GM12878 (cell line): ENCODE results near the gene ADCK1. TPM values are rescaled to one million over a fixed set of nuclear protein-coding genes. Genes with fewer than 3 reads are reported as not detected.

Experiments used
- ATAC-seq: fragments of 200-7000 bp; cut with Tn5 transposase; 3 replicates; pipeline ENCODE4 v1.9.1; 2020; ENCODE audit warnings: mild to moderate bottlenecking, moderate library complexity
- BruUV-seq: library from RNA; stranded (reverse); fragments of 400-500 nt; replicated peaks from 2 replicates; lab custom pipeline; 2021; lab: Mats Ljungman, UMichigan
- CTCF ChIA-PET: fragments of 300-600 bp; sonication (Branson Sonifier 250); formaldehyde crosslinking; extraction: SDS; loops from one replicate; lab custom pipeline; 2021; ENCODE audit warnings: inconsistent platforms; lab: Yijun Ruan, JAX
- POLR2A ChIA-PET: fragments of 350-600 bp; formaldehyde crosslinking; extraction: SDS; loops from one replicate; lab custom pipeline; 2021; ENCODE audit warnings: inconsistent platforms; lab: Charles Lee
- RAD21 ChIA-PET: fragments of 300-600 bp; sonication (Branson Sonifier 250); formaldehyde crosslinking; loops from one replicate; lab custom pipeline; 2023; ENCODE audit warnings: antibody characterized with exemption; ENCODE audit not compliant: unreplicated experiment; lab: Charles Lee
- SMC1A ChIA-PET: fragments of 300-600 bp; sonication (Branson Sonifier 250); formaldehyde crosslinking; loops from one replicate; lab custom pipeline; 2023; ENCODE audit not compliant: unreplicated experiment, uncharacterized antibody; lab: Charles Lee
- DNase-seq: peaks from one replicate; pipeline ENCODE4 v3.0.0-alpha.2; 2011; ENCODE audit warnings: low read depth, low spot score
- FAIRE-seq: peaks from 3 replicates; lab custom pipeline; 2011; peaks lifted over from hg19 to GRCh38; lab: Jason Lieb, UNC
- H2AFZ ChIP-seq: 2 replicates; pipeline ENCODE4 v1.6.0; 2011; ENCODE audit warnings: low read depth, low read length, control low read depth; ENCODE audit not compliant: control insufficient read depth
- H3K27ac ChIP-seq: 2 replicates; pipeline ENCODE4 v1.5.1; 2011; ENCODE audit warnings: control low read depth; ENCODE audit not compliant: control insufficient read depth, insufficient read depth
- H3K27me3 ChIP-seq, 2 experiments: replicated peaks in 1 of 2; 2 replicates each; pipeline versions ENCODE4 v1.6.0 to v1.6.1; 2011; ENCODE audit warnings: low read length in 1 of 2; ENCODE audit not compliant: control insufficient read depth in 2 of 2, insufficient read depth in 2 of 2
- H3K36me3 ChIP-seq, 2 experiments: 2 replicates each; pipeline ENCODE4 v1.5.1; 2011; ENCODE audit warnings: low read length in 1 of 2; ENCODE audit not compliant: control insufficient read depth in 2 of 2, insufficient read depth in 2 of 2
- H3K4me1 ChIP-seq: 2 replicates; pipeline ENCODE4 v1.6.1; 2011; ENCODE audit warnings: mild to moderate bottlenecking, low read length, moderate library complexity, mixed read lengths; ENCODE audit not compliant: control insufficient read depth, insufficient read depth
- H3K4me2 ChIP-seq: 2 replicates; pipeline ENCODE4 v1.6.0; 2011; ENCODE audit warnings: control low read depth; ENCODE audit not compliant: control insufficient read depth, insufficient read depth
- H3K4me3 ChIP-seq: fragments of 200-600 bp; sonication (generic); 2 replicates; pipeline ENCODE4 v1.5.1; 2016
- H3K79me2 ChIP-seq: 2 replicates; pipeline ENCODE4 v1.6.0; 2011; ENCODE audit warnings: low read length; ENCODE audit not compliant: control insufficient read depth, insufficient read depth
- H3K9ac ChIP-seq: 2 replicates; pipeline ENCODE4 v1.8.0; 2011; ENCODE audit warnings: low read length, control low read depth, mixed read lengths; ENCODE audit not compliant: control insufficient read depth, insufficient read depth
- H3K9me3 ChIP-seq: replicated peaks from 3 replicates; pipeline ENCODE4 v1.5.1; 2011; ENCODE audit warnings: mild to moderate bottlenecking, low read length; ENCODE audit not compliant: control insufficient read depth, insufficient read depth
- H4K20me1 ChIP-seq: 2 replicates; pipeline ENCODE4 v1.6.0; 2011; ENCODE audit not compliant: control insufficient read depth, insufficient read depth
- CEBPB ChIP-seq, 2 experiments: fragments of 150-350 bp in 1 of 2; IDR thresholded peaks; 2 replicates each; pipeline ENCODE4 v1.6.1; 2012 to 2014; ENCODE audit warnings: low read depth in 2 of 2, low read length in 2 of 2, borderline replicate concordance in 1 of 2, inconsistent platforms in 1 of 2
- DPF2 ChIP-seq: fragments of 450-650 bp; IDR thresholded peaks from 2 replicates; pipeline ENCODE4 v1.6.1; 2017; ENCODE audit warnings: mild to moderate bottlenecking
- EGR1 ChIP-seq, 2 experiments: IDR thresholded peaks; 1 replicate in 1 of 2; 2 replicates in 1 of 2; pipeline ENCODE4 v1.6.1; 2011 to 2012; ENCODE audit warnings: low read depth in 2 of 2, low read length in 2 of 2, borderline replicate concordance in 1 of 2, mild to moderate bottlenecking in 1 of 2, moderate library complexity in 1 of 2
- FOS ChIP-seq: IDR thresholded peaks from 3 replicates; pipeline ENCODE4 v1.6.1; 2011; ENCODE audit warnings: borderline replicate concordance; ENCODE audit not compliant: insufficient read length; ENCODE audit errors: extremely low read depth
- RELA ChIP-seq: fragments of 450-650 bp; IDR thresholded peaks from 2 replicates; pipeline ENCODE4 v1.8.0; 2014; ENCODE audit warnings: borderline replicate concordance; ENCODE audit not compliant: partially characterized antibody
- RFX5 ChIP-seq: IDR thresholded peaks from 2 replicates; pipeline ENCODE4 v1.6.1; 2011; ENCODE audit warnings: low read depth, low read length, improper control_type of control experiment
- SRF ChIP-seq, 2 experiments: IDR thresholded peaks; 2 replicates each; pipeline ENCODE4 v1.6.1; 2011; ENCODE audit warnings: low read depth in 2 of 2, low read length in 2 of 2, mild to moderate bottlenecking in 1 of 2, moderate library complexity in 1 of 2
- TARDBP ChIP-seq: IDR thresholded peaks from 2 replicates; pipeline ENCODE4 v1.6.1; 2016; ENCODE audit warnings: borderline replicate concordance
- TCF12 ChIP-seq: IDR thresholded peaks from 2 replicates; pipeline ENCODE4 v1.6.1; 2011; ENCODE audit warnings: low read depth, mild to moderate bottlenecking, low read length
- ZBED1 ChIP-seq: IDR thresholded peaks from 2 replicates; pipeline ENCODE4 v1.6.1; 2016; ENCODE audit warnings: borderline replicate concordance
- WGBS: methylation state at CpG from one replicate; pipeline ENCODE4 v1.1.6; 2016; ENCODE audit warnings: low lambda C conversion rate; ENCODE audit not compliant: insufficient replicate concordance, insufficient coverage; ENCODE audit errors: missing lambda C conversion rate; 5-methylcytosine and 5-hydroxymethylcytosine counted together
- in situ Hi-C: fragments of 300-500 bp; cut with MboI; formaldehyde crosslinking; loops from 9 replicates; pipeline ENCODE4 v1.14.3; 2018; ENCODE audit warnings: mixed read lengths
- intact Hi-C: fragments of 100-400 bp; cut with micrococcal nuclease; formaldehyde crosslinking; loops from one replicate; pipeline ENCODE4 v1.14.2; 2022; ENCODE audit not compliant: unreplicated experiment
- polyA plus RNA-seq, 11 experiments: library from polyadenylated mRNA; depleted of rRNA in 4 of 11; unstranded in 6 of 11; stranded (reverse) in 5 of 11; fragments of >200 nt; fragmentation: Nextera tagmentation in 4 of 11; fragmentation: Illumina TruSeq in 1 of 11; extraction: Ambion mirVana in 4 of 11; extraction: Trizol in 1 of 11; gene quantifications; 1 replicate in 1 of 11; 2 replicates in 10 of 11; pipeline versions ENCODE4 v1.2.1 to v1.2.3, GENCODE V29; 2011 to 2016; ENCODE audit warnings: inconsistent platforms in 2 of 11, missing spikeins in 2 of 11, low read depth in 1 of 11
- total RNA-seq, 4 experiments: library from RNA; depleted of rRNA in 3 of 4; stranded (reverse); fragments of >200 nt in 3 of 4; fragmentation: Illumina TruSeq in 1 of 4; extraction: Trizol in 1 of 4; gene quantifications; 2 replicates each; pipeline versions ENCODE4 v1.2.1 to v1.2.3, GENCODE V29; 2013 to 2021
- TF ChIP-seq, protein P1 (sequence below): IDR thresholded peaks from 2 replicates; pipeline ENCODE4 v1.6.1; 2011; ENCODE audit warnings: borderline replicate concordance, low read depth, mild to moderate bottlenecking, moderate library complexity, mixed read lengths, low read length; ENCODE audit not compliant: insufficient read depth; ENCODE audit errors: extremely low read length

ADCK1 gene
- total and polyA plus RNA-seq, 10 of the 15 experiments (the other 5 are each of a cell fraction or from before 2014, with no cell fraction given) = 3.3 to 8.5 (median 5.1) TPM

DNA sequence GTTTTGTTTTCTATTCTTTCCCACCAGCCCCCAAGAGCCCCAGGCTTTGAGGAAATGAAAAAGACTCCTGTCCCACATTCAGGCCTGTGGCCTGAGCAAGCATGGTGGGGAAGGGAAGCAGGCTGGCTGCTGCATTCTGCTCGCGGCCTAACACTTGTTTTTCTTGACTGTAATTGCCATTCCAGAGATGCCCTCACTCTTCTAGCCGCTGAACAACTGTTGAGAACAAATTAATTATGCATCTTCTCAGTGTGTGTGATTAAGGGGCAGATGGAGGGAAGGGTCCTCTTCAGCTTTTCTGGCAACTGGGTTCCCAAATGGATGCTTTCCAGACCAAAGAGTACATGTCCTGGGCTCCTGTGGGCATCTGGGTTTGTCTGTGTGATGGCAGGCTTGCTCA is 43.3 kb downstream of the ADCK1 start:
- CTCF ChIA-PET = interaction anchor here (1.2 kb wide), 1 partner anchor 14 kb away, joined by 3 read pairs; no protein-coding TSS in a partner anchor
- ATAC-seq (no peak), DNase-seq (no peak)
- POLR2A ChIA-PET = no interaction called here
- in situ Hi-C loops (no loop called here), intact Hi-C loops (no loop called here)
- no peak overlapping the region for H3K27ac ChIP-seq
- H3K4me1 ChIP-seq = no peaks in the 10 kb centered on the region; the same call in 1 of the 2 replicates
- no peaks in the 10 kb centered on the region for H3K36me3 ChIP-seq
- WGBS = 96% methylated on average over 3 of the region's 3 CpGs
- SMC1A ChIA-PET = no interaction called here
- BruUV-seq = no TSS peak
- H3K4me2 ChIP-seq = no peak overlapping the region
- TF ChIP-seq TCF12 (no peak), DPF2 (no peak), FOS (no peak), ZBED1 (no peak), EGR1 (IDR thresholded peaks at IDR 0.05; ENCODE audit: borderline replicate concordance in 1 of 2, low read depth in 2 of 2, low read length in 2 of 2) (no peak), RELA (no peak), CEBPB (IDR thresholded peaks at IDR 0.05; ENCODE audit: borderline replicate concordance in 1 of 2, low read depth in 2 of 2, low read length in 2 of 2) (no peak), SRF (IDR thresholded peaks at IDR 0.05; ENCODE audit: low read depth in 2 of 2, low read length in 2 of 2) (no peak), TARDBP (no peak), RFX5 (no peak)
- TF ChIP-seq, protein P1, sequence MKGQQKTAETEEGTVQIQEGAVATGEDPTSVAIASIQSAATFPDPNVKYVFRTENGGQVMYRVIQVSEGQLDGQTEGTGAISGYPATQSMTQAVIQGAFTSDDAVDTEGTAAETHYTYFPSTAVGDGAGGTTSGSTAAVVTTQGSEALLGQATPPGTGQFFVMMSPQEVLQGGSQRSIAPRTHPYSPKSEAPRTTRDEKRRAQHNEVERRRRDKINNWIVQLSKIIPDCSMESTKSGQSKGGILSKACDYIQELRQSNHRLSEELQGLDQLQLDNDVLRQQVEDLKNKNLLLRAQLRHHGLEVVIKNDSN = no peak
- TF ChIP-seq, all 136 proteins: peak for 0
- Histone ChIP-seq H3K79me2 (no peaks in the 10 kb centered on the region), H2AFZ (no peak overlapping the region), H3K9me3 (no peaks in the 10 kb centered on the region), H4K20me1 (no peaks in the 10 kb centered on the region), H3K4me3 (no peak overlapping the region), H3K9ac (no peak overlapping the region), H3K27me3 (no peaks in the 10 kb centered on the region)
- FAIRE-seq = no peak
- RAD21 ChIA-PET = no interaction called here
